Hematopoietic multipotent progenitor cell (in vitro differentiated cells): ENCODE results near the gene HOXA4. TPM values are rescaled to one million over a fixed set of nuclear protein-coding genes. Genes with fewer than 3 reads are reported as not detected.
A peak's percentile ranks its signal among the peaks of the same experiment; 100 is the strongest.

Experiments used
- DNase-seq, 3 donors: peaks; one replicate each; pipeline ENCODE4 v3.0.0-alpha.2; 2011 to 2015; ENCODE audit warnings: low read depth in 2 of 3, low spot score in 2 of 3
- total RNA-seq: library from RNA; depleted of rRNA; stranded (reverse); fragments of >200 nt; gene quantifications from one replicate; pipeline ENCODE4 v1.2.3, GENCODE V29; 2012

HOXA4 gene
- total RNA-seq, 1 donor: 1.1 TPM

- DNase-seq: peak in 1 of 3 donors; percentile 48
Observed at GRCh38 chr7:27096768-27097514, 33.6 kb downstream of the HOXA4 start.

- peak; percentile 50 to 89 (median 84) for DNase-seq
Observed at GRCh38 chr7:27095897-27096767, 34.4 kb downstream of the HOXA4 start, which contains the start of gene HOXA1. Gene HOXA1, minus strand, starts transcription at chr7:27096000. Its CDS starts 88 bp downstream, at chr7:27095912.

- DNase-seq: no peak
Observed at GRCh38 chr7:27095050-27095896, 35.3 kb downstream of the HOXA4 start.

- no peak for DNase-seq
Observed at GRCh38 chr7:27094304-27095049, 36.1 kb downstream of the HOXA4 start.

GRCh38 chr7:27093184-27093895 lies 37.2 kb downstream of the HOXA4 start:
- DNase-seq: no peak

- no peak for DNase-seq
Observed at GRCh38 chr7:27092819-27093110, 37.8 kb downstream of the HOXA4 start.

- no peak for DNase-seq
Observed at GRCh38 chr7:27091941-27092818, 38.4 kb downstream of the HOXA4 start.

- DNase-seq: no peak
Observed at GRCh38 chr7:27091105-27091504, 39.5 kb downstream of the HOXA4 start.

- no peak for DNase-seq
Observed at GRCh38 chr7:27088002-27088922, 42.3 kb downstream of the HOXA4 start.

GRCh38 chr7:27083646-27084045 lies 46.9 kb downstream of the HOXA4 start:
- no peak for DNase-seq

GRCh38 chr7:27082171-27082570 lies 48.4 kb downstream of the HOXA4 start:
- no peak for DNase-seq

GRCh38 chr7:27080844-27081436 lies 49.6 kb downstream of the HOXA4 start:
- DNase-seq: no peak

- no peak for DNase-seq
Observed at GRCh38 chr7:27079234-27079975, 51.2 kb downstream of the HOXA4 start.

- DNase-seq: no peak
Observed at GRCh38 chr7:27078616-27079233, 51.8 kb downstream of the HOXA4 start.
